Activated naive CD4-positive, alpha-beta T cell treated with anti-CD3 and anti-CD28 coated beads, Interleukin-2, amount 50 U/mL, for 16 hours (primary cell): ENCODE data around the gene GREB1L.
"Not testable (repeated sequence)": the region's sequence is repeated elsewhere in the genome, so short reads cannot be mapped to it uniquely, and the experiment has no call there.

ENCODE experiments used
- DNase-seq: peaks from one replicate; pipeline ENCODE4 v3.0.0-alpha.2; 2020

The GREB1L gene

DNA sequence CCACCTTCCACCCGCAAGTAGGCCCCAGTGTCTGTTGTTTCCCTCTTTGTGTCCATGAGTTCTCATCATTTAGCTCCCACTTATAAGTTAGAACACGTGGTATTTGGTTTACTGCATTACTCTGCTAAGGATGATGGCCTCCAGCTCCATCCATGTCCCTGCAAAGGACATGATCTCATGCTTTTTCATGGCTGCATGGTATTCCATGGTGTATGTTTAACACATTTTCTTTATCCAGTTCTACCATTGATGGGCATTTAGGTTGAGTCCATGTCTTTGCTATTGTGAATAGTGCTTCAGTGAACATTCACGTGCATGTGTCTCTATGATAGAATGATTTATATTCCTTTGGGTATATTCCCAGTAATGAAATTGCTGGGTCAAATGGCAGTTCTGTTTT lies 69.9 kb downstream of the GREB1L start:
- not testable (repeated sequence) for DNase-seq

DNA sequence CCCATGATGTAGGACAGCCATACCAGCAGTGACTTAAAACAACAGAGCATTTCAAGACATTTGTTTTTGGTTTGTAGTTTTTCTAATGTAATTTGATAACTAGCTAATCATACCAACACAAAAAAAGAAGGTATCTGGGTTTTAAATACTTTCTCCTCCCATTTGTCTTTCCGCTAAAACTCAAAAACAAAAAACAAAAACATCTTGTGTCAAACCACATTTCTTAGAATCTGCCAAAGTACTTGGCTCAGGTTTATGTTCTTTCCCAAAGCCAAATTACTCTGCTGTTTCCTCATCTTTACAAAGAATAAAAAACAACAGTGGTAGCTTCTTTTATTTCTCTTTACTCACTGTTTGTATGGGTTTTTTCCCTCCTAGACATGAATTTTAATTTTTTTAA lies 71.5 kb downstream of the GREB1L start:
- no peak for DNase-seq

- DNase-seq: no peak
Observed at GRCh38 chr18:21314724-21315123, 72.7 kb downstream of the GREB1L start.

DNA sequence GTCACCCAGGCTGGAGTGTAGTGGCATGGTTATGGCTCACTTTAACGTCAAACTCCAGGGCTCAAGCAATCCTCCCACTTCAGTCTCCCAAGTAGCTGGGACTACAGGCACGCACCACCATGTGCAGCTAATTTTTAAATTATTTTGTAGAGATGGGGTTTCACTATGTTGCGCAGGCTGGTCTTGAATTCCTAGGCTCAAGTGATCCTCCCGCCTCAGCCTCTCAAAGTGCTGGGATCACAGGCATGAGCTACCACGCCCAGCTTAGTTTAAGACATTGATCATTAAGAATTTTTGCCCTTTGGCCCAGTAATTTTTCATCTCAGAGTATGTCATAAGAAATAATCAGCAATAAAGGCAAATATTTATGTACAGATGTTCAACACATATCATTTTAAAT lies 73.1 kb downstream of the GREB1L start:
- not testable (repeated sequence) for DNase-seq

- no peak for DNase-seq
Observed at GRCh38 chr18:21315741-21316197, 73.7 kb downstream of the GREB1L start.

DNA sequence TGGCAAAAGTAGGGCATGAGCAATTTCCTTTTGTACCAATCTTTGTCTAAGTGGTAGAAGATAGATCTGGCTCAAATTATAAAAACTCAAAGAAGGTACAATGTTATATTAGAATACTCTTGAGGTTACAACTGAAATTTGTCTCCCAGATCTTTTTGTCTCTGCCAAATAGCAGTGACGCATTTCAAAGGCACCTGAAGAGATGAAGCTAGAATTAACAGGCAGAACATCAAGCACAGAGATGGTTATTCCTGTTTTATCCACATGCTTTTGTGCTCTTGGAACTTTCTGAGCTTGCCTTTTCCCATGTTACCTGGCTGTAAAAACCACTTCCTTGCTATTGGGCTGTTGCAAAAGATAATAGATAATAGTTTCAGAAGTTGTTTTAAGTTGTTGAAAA lies 74.3 kb downstream of the GREB1L start:
- no peak for DNase-seq

- DNase-seq: no peak
Observed at GRCh38 chr18:21321711-21322110, 79.7 kb downstream of the GREB1L start.

DNA sequence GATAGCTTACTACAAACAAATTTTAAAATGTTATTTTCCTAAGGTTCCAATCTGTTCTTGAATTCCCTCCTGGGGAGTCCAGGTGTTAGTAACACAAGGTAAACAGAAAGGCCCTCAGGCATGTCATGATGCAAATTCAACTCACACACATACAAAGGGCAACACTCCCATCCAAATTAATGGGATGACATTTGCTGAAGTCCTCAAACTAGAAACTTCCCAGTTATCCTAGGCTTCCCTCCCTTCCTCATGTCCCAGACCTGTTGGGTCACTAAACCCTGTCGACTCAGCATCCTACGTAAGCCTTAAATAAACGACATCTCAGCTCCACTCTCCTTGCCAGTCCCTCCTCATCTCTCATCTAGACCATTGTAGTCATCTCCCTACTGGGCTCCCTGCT lies 85.1 kb downstream of the GREB1L start:
- DNase-seq: no peak

DNA sequence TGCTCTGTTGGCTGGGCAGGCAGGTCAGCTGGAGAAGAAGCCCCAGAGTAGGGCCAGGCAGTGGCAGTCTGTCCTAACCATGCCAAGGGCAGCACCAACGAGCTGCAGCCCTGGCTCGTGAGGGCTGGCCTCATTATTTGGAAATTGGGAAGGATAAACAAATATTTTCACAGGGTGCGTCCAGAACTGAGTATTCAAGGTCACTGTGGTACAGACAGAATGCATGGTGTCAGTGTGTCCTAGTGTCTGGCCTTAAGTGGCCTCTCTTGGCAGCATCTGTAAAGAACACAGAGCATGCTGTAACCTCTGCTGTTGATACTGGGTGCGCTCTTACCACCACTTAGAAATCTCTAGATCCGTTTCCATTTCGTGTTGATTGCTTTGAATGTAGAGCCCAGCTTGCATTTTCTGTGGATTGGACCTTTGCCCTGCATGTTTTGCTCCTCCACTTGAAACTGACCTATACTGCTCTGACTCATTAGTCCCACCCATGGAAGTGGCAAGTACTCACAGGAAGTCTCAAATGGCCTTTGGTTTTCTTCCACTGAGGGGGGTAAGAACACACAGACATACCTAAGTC lies 88.2 kb downstream of the GREB1L start:
- DNase-seq: no peak

GRCh38 chr18:21331065-21331464 lies 89.0 kb downstream of the GREB1L start:
- no peak for DNase-seq

- DNase-seq: no peak
Observed at GRCh38 chr18:21335927-21336488, 94.0 kb downstream of the GREB1L start.

DNA sequence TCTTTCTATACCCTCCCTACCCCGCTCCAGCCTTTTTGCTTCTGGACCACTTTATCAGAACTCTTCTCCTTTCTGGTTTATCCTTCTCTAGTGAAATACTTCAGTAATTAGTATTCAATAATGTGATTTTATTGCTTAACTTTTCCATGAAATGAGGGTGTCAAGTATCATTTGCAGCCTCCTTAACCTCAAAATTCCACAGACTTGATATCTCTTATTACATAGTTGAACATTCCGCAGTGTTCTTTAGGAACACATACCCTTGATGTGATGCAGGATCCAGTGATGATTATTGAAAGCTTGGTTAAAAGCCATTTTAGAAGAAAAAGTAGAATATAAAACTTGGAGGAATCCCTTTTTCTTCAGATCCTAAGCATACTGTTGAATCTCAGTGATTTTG lies 94.8 kb downstream of the GREB1L start:
- no peak for DNase-seq

- no peak for DNase-seq
Observed at GRCh38 chr18:21341141-21341540, 99.1 kb downstream of the GREB1L start.

- no peak for DNase-seq
Observed at GRCh38 chr18:21342372-21342771, 100.3 kb downstream of the GREB1L start.

DNA sequence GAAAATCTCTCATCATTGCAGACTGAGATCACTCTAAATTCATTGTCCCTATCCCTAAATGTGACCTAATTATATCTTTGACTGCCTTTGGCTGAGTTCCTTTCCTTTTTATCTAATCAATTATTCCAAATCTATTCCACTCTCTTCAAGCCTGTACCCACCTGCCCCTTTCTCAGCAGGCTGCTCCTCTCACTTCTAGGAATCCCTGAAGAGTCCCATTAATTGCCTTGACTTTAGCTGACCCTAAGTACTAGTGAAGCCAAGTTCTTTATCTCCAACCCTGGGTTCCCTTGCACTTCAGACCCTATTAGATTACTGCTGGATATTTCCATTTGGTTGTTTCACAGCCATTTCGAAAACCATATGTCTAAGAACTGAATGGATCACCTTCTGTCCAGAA lies 102.8 kb downstream of the GREB1L start:
- no peak for DNase-seq

GRCh38 chr18:21345840-21346239 lies 103.8 kb downstream of the GREB1L start:
- no peak for DNase-seq

DNA sequence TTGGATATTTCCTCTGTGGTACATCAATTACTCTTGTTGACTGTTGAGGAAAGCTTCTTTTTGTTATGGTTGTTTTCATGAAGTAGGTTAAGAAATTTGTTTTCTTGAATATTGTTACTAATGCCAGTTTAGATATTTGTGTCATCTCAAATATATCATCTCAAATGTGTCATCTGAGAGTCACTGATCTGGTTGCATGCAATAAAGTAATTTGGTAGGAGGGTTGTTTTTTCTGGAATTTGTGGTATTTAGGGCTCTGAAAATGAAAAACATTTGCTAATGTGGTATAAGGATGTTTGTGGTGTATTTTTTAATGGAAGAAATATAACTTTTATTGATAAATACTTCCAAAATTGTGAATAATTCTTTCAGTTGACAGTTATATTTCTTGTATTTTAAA lies 117.7 kb downstream of the GREB1L start:
- DNase-seq: no peak

- no peak for DNase-seq
Observed at GRCh38 chr18:21361307-21361880, 119.4 kb downstream of the GREB1L start.

- no peak for DNase-seq
Observed at GRCh38 chr18:21362831-21363230, 120.8 kb downstream of the GREB1L start.

DNA sequence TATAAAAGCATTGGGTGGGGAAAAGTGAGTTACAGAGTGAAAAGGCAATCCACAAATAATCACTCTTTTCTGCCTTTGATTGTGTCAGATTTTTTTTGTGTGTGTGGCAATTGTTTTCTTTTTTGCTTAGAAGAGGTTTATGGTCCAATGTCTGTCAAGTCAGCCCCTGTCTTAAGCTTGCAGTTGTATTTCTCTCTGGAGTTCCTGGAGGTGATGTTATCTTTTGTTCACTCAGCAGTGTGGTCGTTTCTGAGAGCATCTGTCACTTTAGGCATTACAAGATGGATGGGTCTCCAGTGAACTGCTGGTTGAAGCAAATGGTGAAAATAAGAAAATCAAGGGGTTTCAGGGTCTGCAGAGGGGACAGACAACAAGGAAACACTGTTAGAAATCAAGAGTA lies 121.3 kb downstream of the GREB1L start:
- DNase-seq: no peak

- DNase-seq: no peak
Observed at GRCh38 chr18:21364471-21364870, 122.4 kb downstream of the GREB1L start.

DNA sequence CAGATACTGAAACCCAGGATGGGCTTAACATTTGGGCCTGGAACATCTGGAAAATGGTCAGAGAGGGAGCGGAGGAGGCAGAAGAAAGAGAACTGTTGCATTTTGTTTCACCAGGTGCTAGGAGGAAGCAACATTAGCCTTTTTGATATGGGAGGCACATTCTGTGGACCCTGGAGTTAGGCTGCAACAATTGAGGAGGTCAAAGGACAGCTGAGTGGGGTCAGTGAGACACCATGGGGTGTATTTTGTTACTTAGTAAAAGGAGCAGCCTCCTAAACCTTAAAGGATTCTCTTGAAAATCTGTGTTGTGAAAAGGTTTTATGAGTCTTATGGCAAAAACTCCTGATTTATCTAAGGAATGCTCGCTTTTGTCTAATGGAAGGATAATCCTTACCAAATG lies 124.9 kb downstream of the GREB1L start:
- DNase-seq: no peak

GRCh38 chr18:21369146-21369545 lies 127.1 kb downstream of the GREB1L start:
- DNase-seq: no peak

DNA sequence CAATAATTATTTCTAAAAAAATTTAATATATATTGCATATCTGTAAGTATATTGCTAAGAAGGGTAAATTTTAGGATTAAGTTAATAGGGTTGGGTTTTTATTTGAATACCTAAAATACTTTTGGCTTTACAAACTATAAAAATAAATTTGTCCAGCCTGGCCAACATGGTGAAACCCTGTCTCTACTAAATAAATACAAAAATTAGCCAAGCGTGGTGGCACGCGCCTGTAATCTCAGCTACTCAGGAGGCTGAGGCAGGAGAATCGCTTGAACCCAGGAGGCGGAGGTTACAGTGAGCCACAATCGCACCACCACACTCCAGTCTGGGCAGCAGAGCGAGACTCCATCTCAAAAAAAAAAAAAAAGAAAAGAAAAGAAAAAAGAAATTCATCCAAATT lies 127.6 kb downstream of the GREB1L start:
- not testable (repeated sequence) for DNase-seq

DNA sequence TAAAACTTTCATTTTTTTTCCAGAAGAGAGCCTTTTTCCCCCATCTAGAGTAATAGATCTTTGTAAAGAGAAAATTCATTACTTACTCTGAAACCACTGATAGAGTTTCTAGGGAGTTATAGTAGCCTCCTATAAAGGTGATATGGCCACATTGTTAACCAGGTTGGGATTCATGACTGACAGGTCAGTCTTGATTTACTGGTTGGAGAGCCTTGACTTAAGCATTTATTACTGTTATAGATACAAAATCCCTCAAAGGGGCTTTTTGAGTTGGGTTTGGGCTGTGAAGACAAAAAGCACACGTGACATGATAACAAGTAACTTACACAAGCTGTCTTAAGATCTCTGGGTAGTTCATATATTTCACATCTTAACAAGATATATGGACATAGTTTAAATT lies 141.0 kb downstream of the GREB1L start:
- DNase-seq: no peak
